ENCODE data around the gene IL21R.

GRCh38 chr16:27386674-27387073, 15.3 kb upstream of the IL21R start:
- TF ChIP-seq CTCF (IDR thresholded peaks at IDR 0.05) (no peak), ZFX (IDR thresholded peaks at IDR 0.05; ENCODE audit: borderline replicate concordance) (no peak)
